HCT116 (cell line): ENCODE data around the gene ZBTB21. TPM values are rescaled to one million over a fixed set of nuclear protein-coding genes. Genes with fewer than 3 reads are reported as not detected.

Source experiments
- ATAC-seq: fragments of 200-7000 bp; cut with Tn5 transposase; 2 replicates; pipeline ENCODE4 v1.9.1; 2020; ENCODE audit warnings: mild to moderate bottlenecking, moderate library complexity
- BruUV-seq: library from RNA; stranded (reverse); fragments of 400-500 nt; replicated peaks from 2 replicates; lab custom pipeline; 2021; lab: Mats Ljungman, UMichigan
- CTCF ChIA-PET: fragments of 300-600 bp; sonication (Branson Sonifier 250); formaldehyde crosslinking; loops from one replicate; lab custom pipeline; 2021; ENCODE audit warnings: antibody characterized with exemption; lab: Charles Lee
- POLR2A ChIA-PET: fragments of 300-600, 350-600 bp; sonication (Branson Sonifier 250); formaldehyde crosslinking; loops from one replicate; lab custom pipeline; 2021; ENCODE audit warnings: antibody characterized with exemption; lab: Charles Lee
- RAD21 ChIA-PET, 2 experiments: fragments of 300-600 bp; sonication (Branson Sonifier 250); formaldehyde crosslinking; loops; one replicate each; lab custom pipeline; 2023; ENCODE audit warnings: low total read pairs in 2 of 2; ENCODE audit not compliant: uncharacterized antibody in 2 of 2, unreplicated experiment in 2 of 2, low non-redundant PET in 1 of 2; lab: Charles Lee
- DNase-seq: peaks from one replicate; pipeline ENCODE4 v3.0.0-alpha.2; 2010; ENCODE audit warnings: low read depth, low spot score
- H2AFZ ChIP-seq: fragments of 200-600 bp; shearing (Covaris generic), sonication (generic); 2 replicates; pipeline ENCODE4 v1.6.1; 2017; ENCODE audit warnings: low read depth, mixed run types, mixed read lengths, antibody characterized with exemption, low read length; ENCODE audit not compliant: poor library complexity, severe bottlenecking
- H3K27ac ChIP-seq: 2 replicates; pipeline ENCODE4 v1.5.1; 2012; ENCODE audit warnings: low read depth, low read length
- H3K27me3 ChIP-seq: fragments of 200-600 bp; sonication (generic); 2 replicates; pipeline ENCODE4 v1.6.1; 2016; ENCODE audit warnings: mixed run types, low read length, mixed read lengths; ENCODE audit not compliant: insufficient read depth
- H3K36me3 ChIP-seq, 2 experiments: fragments of 200-500 bp in 1 of 2; fragments of 200-600 bp in 1 of 2; sonication (Bioruptor generic) in 1 of 2; sonication (generic) in 1 of 2; 2 replicates each; pipeline versions ENCODE4 v1.5.1 to v1.6.1; 2014 to 2016; ENCODE audit warnings: low read length in 2 of 2, inconsistent platforms in 1 of 2, mixed read lengths in 1 of 2, mixed run types in 1 of 2; ENCODE audit not compliant: insufficient read depth in 2 of 2, control insufficient read depth in 1 of 2
- H3K4me1 ChIP-seq, 2 experiments: fragments of 200-600 bp in 1 of 2; sonication (generic) in 1 of 2; 2 replicates each; pipeline versions ENCODE4 v1.5.1 to v1.6.1; 2012 to 2017; ENCODE audit warnings: low read length in 2 of 2, inconsistent platforms in 1 of 2, mild to moderate bottlenecking in 1 of 2, mixed read lengths in 1 of 2, mixed run types in 1 of 2, moderate library complexity in 1 of 2; ENCODE audit not compliant: insufficient read depth in 2 of 2, control insufficient read depth in 1 of 2
- H3K4me2 ChIP-seq: fragments of 200-600 bp; sonication (generic); 2 replicates; pipeline ENCODE4 v1.6.1; 2017; ENCODE audit warnings: mixed run types, low read length, mixed read lengths
- H3K4me3 ChIP-seq, 2 experiments: fragments of 200-600 bp in 1 of 2; sonication (generic) in 1 of 2; replicated peaks in 1 of 2; 2 replicates each; pipeline ENCODE4 v1.5.1; 2011 to 2016; ENCODE audit warnings: low read length in 2 of 2, control low read depth in 1 of 2, low read depth in 1 of 2, mild to moderate bottlenecking in 1 of 2, mixed read lengths in 1 of 2, mixed run types in 1 of 2
- H3K79me2 ChIP-seq: fragments of 200-600 bp; sonication (generic); 2 replicates; pipeline ENCODE4 v1.6.1; 2017; ENCODE audit warnings: mild to moderate bottlenecking, mixed run types, low read length, moderate library complexity, mixed read lengths; ENCODE audit not compliant: insufficient read depth
- H3K9ac ChIP-seq: fragments of 200-600 bp; sonication (generic); 2 replicates; pipeline ENCODE4 v1.6.1; 2016; ENCODE audit warnings: low read length, mixed read lengths
- H3K9me2 ChIP-seq: fragments of 200-600 bp; sonication (generic), shearing (Covaris generic); 2 replicates; pipeline ENCODE4 v1.6.1; 2017; ENCODE audit warnings: mixed run types, mild to moderate bottlenecking, moderate library complexity; ENCODE audit not compliant: insufficient read depth
- H3K9me3 ChIP-seq, 2 experiments: fragments of 200-500 bp in 1 of 2; fragments of 200-600 bp in 1 of 2; sonication (Bioruptor generic) in 1 of 2; sonication (generic) in 1 of 2; 2 replicates each; pipeline ENCODE4 v1.6.1; 2014 to 2017; ENCODE audit warnings: low read length in 2 of 2, mixed read lengths in 2 of 2, inconsistent platforms in 1 of 2, low read depth in 1 of 2, mild to moderate bottlenecking in 1 of 2, mixed run types in 1 of 2, moderate library complexity in 1 of 2; ENCODE audit not compliant: control insufficient read depth in 1 of 2, insufficient read depth in 1 of 2
- H4K20me1 ChIP-seq: fragments of 200-600 bp; sonication (generic), shearing (Covaris generic); 2 replicates; pipeline ENCODE4 v1.6.1; 2017; ENCODE audit warnings: mixed run types, mild to moderate bottlenecking, moderate library complexity; ENCODE audit not compliant: insufficient read depth
- CEBPB ChIP-seq: IDR thresholded peaks from 2 replicates; pipeline ENCODE4 v1.6.1; 2012; ENCODE audit warnings: low read depth
- EZH2 ChIP-seq: fragments of 200-600 bp; sonication (generic); IDR thresholded peaks from 2 replicates; pipeline ENCODE4 v1.6.1; 2017; ENCODE audit warnings: antibody characterized with exemption, mixed run types
- EZH2phosphoT487 ChIP-seq: fragments of 200-600 bp; IDR thresholded peaks from 2 replicates; pipeline ENCODE4 v1.6.1; 2018; ENCODE audit warnings: antibody characterized with exemption, borderline replicate concordance
- JUND ChIP-seq: IDR thresholded peaks from 2 replicates; pipeline ENCODE4 v1.6.1; 2012
- RAD21 ChIP-seq: IDR thresholded peaks from 2 replicates; pipeline ENCODE4 v1.6.1; 2012; ENCODE audit warnings: low read depth, mild to moderate bottlenecking
- ZBTB33 ChIP-seq: IDR thresholded peaks from 2 replicates; pipeline ENCODE4 v1.6.1; 2011; ENCODE audit warnings: mild to moderate bottlenecking, low read length, moderate library complexity; ENCODE audit not compliant: insufficient replicate concordance; ENCODE audit errors: extremely low read depth
- intact Hi-C: fragments of 100-400 bp; cut with micrococcal nuclease; formaldehyde crosslinking; loops from 2 replicates; pipeline ENCODE4 v1.10.0; 2022
- total RNA-seq: library from RNA; stranded (reverse); gene quantifications from one replicate; pipeline ENCODE4 v1.2.1, GENCODE V29; 2021; ENCODE audit not compliant: unreplicated experiment
- TF ChIP-seq, protein P1 (sequence below), 3 experiments: fragments of 200-600 bp in 1 of 3; sonication (generic) in 1 of 3; IDR thresholded peaks in 2 of 3; conservative IDR thresholded peaks in 1 of 3; 2 replicates each; pipeline ENCODE4 v1.5.1; 2012 to 2017; ENCODE audit warnings: low read depth in 2 of 3, low read length in 2 of 3, antibody characterized with exemption in 1 of 3, borderline replicate concordance in 1 of 3, control low read depth in 1 of 3, mild to moderate bottlenecking in 1 of 3, mixed read lengths in 1 of 3, mixed run types in 1 of 3, moderate library complexity in 1 of 3; ENCODE audit not compliant: insufficient read depth in 1 of 3

Gene ZBTB21
- total RNA-seq, 1 experiment from 2014 or later, result 28.7 TPM

DNA sequence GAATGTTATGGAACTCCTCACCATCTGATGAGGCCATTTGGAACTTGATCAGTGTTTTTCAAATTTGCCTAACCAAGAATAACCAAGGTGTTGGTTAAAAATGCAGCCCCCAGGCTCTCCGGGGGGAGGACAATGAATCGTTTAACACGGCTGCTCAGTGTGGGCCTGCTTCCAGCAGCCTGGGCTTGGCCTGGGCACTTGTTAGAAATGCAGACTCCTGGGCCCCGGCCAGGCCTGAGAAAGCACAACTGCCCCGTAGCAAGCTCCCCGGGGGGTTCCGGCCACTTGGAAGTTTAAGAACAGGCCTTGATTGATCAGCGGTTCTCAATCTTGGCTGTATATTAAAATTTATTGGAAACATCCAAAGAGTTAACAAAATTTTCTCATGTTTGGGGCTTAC lies 33.5 kb downstream of the ZBTB21 start:
- Histone ChIP-seq H3K27ac (no peak overlapping the region), H3K9ac (no peak overlapping the region), H3K27me3 (no peaks in the 10 kb centered on the region), H3K4me1 (no peaks in the 10 kb centered on the region), H3K9me3 (0 out of 4 replicates have a peak, but pooled peaks cover 0 to 10% of the 10 kb centered on the region in 2 experiments), H3K4me2 (no peak overlapping the region), H3K4me3 (no peak overlapping the region), H2AFZ (no peak overlapping the region), H4K20me1 (no peaks in the 10 kb centered on the region), H3K36me3 (no peaks in the 10 kb centered on the region), H3K9me2 (no peaks in the 10 kb centered on the region), H3K79me2 (no peaks in the 10 kb centered on the region)
- no peak for DNase-seq
- ChIA-PET RAD21 (no interaction called here), CTCF (no interaction called here), POLR2A (no interaction called here)
- TF ChIP-seq CEBPB, result no peak
- TF ChIP-seq ZBTB33, result no peak
- TF ChIP-seq EZH2, result no peak
- TF ChIP-seq EZH2phosphoT487, result no peak
- no peak for TF ChIP-seq RAD21
- TF ChIP-seq, protein P1, sequence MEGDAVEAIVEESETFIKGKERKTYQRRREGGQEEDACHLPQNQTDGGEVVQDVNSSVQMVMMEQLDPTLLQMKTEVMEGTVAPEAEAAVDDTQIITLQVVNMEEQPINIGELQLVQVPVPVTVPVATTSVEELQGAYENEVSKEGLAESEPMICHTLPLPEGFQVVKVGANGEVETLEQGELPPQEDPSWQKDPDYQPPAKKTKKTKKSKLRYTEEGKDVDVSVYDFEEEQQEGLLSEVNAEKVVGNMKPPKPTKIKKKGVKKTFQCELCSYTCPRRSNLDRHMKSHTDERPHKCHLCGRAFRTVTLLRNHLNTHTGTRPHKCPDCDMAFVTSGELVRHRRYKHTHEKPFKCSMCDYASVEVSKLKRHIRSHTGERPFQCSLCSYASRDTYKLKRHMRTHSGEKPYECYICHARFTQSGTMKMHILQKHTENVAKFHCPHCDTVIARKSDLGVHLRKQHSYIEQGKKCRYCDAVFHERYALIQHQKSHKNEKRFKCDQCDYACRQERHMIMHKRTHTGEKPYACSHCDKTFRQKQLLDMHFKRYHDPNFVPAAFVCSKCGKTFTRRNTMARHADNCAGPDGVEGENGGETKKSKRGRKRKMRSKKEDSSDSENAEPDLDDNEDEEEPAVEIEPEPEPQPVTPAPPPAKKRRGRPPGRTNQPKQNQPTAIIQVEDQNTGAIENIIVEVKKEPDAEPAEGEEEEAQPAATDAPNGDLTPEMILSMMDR (IDR thresholded peaks at IDR 0.05 in 2 of 3, conservative IDR thresholded peaks at IDR 0.05 in 1 of 3; ENCODE audit: borderline replicate concordance in 1 of 3, insufficient read depth in 1 of 3, low read depth in 2 of 3, low read length in 2 of 3), result no peak
- TF ChIP-seq JUND, result no peak
- no peak for ATAC-seq
- BruUV-seq, result no TSS peak
- intact Hi-C loops, result no loop called here
